Gastroesophageal sphincter (tissue), 4 donors: ENCODE data around the gene CST7. TPM values are rescaled to one million over a fixed set of nuclear protein-coding genes. Genes with fewer than 3 reads are reported as not detected.

ENCODE experiments used
- ATAC-seq: fragments of 150-250 bp; one replicate; pipeline ENCODE4 v1.9.1; 2016; ENCODE audit warnings: mild to moderate bottlenecking, moderate library complexity
- H3K27ac ChIP-seq, 4 donors: fragments of 200-600 bp; sonication (generic) in 3 of 4; 1 replicate in 3 of 4; 2 replicates in 1 of 4; pipeline ENCODE4 v1.5.1; 2016 to 2019
- H3K27me3 ChIP-seq: fragments of 200-600 bp; sonication (generic); one replicate; pipeline ENCODE4 v1.5.1; 2019
- H3K36me3 ChIP-seq, 2 donors: fragments of 200-600 bp; sonication (generic); one replicate each; pipeline ENCODE4 v1.5.1; 2019; ENCODE audit warnings: control low read depth in 1 of 2
- H3K4me1 ChIP-seq, 3 donors: fragments of 200-600 bp; sonication (generic); 1 replicate in 2 of 3; 2 replicates in 1 of 3; pipeline ENCODE4 v1.5.1; 2016 to 2019; ENCODE audit warnings: control low read depth in 2 of 3
- H3K4me3 ChIP-seq, 2 donors: fragments of 200-600 bp; sonication (generic); one replicate each; pipeline ENCODE4 v1.5.1; 2019; ENCODE audit warnings: mild to moderate bottlenecking in 1 of 2, moderate library complexity in 1 of 2
- H3K9me3 ChIP-seq, 3 donors: fragments of 200-600 bp; sonication (generic); one replicate each; pipeline ENCODE4 v1.5.1; 2017 to 2019; ENCODE audit warnings: control low read depth in 2 of 3
- EP300 ChIP-seq: sonication (generic); formaldehyde crosslinking; IDR thresholded peaks from one replicate; pipeline ENCODE4 v1.6.1; 2017; ENCODE audit warnings: antibody characterized with exemption, mild to moderate bottlenecking
- POLR2A ChIP-seq, 2 donors: fragments of 450-650 bp; IDR thresholded peaks; one replicate each; pipeline ENCODE4 v1.6.1; 2017; ENCODE audit warnings: antibody characterized with exemption in 2 of 2, mild to moderate bottlenecking in 2 of 2, moderate library complexity in 1 of 2
- POLR2AphosphoS5 ChIP-seq: sonication (generic); formaldehyde crosslinking; IDR thresholded peaks from one replicate; pipeline ENCODE4 v1.6.1; 2017; ENCODE audit warnings: antibody characterized with exemption
- WGBS, 2 donors: methylation state at CpG; one replicate each; pipeline ENCODE4 v1.1.5; 2018; ENCODE audit warnings: low coverage in 1 of 2; 5-methylcytosine and 5-hydroxymethylcytosine counted together
- total RNA-seq, 4 donors: library from RNA; depleted of rRNA; stranded (reverse); fragments of >200 nt; gene quantifications; one replicate each; pipeline ENCODE4 v1.1.0, GENCODE V29; 2016
- TF ChIP-seq, protein P1 (sequence below), 4 experiments: fragments of 200-600 bp in 2 of 4; fragments of 450-650 bp in 2 of 4; sonication (generic) in 1 of 4; IDR thresholded peaks; one replicate each; pipeline ENCODE4 v1.5.1; 2017 to 2019; ENCODE audit warnings: antibody characterized with exemption in 4 of 4, mild to moderate bottlenecking in 2 of 4, moderate library complexity in 2 of 4

Gene CST7, protein sequence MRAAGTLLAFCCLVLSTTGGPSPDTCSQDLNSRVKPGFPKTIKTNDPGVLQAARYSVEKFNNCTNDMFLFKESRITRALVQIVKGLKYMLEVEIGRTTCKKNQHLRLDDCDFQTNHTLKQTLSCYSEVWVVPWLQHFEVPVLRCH
- total RNA-seq: 1 to 10 TPM in 1 of 4 donors, under 1 TPM in 1, not detected in 2; 0.37 to 4.0 TPM

DNA sequence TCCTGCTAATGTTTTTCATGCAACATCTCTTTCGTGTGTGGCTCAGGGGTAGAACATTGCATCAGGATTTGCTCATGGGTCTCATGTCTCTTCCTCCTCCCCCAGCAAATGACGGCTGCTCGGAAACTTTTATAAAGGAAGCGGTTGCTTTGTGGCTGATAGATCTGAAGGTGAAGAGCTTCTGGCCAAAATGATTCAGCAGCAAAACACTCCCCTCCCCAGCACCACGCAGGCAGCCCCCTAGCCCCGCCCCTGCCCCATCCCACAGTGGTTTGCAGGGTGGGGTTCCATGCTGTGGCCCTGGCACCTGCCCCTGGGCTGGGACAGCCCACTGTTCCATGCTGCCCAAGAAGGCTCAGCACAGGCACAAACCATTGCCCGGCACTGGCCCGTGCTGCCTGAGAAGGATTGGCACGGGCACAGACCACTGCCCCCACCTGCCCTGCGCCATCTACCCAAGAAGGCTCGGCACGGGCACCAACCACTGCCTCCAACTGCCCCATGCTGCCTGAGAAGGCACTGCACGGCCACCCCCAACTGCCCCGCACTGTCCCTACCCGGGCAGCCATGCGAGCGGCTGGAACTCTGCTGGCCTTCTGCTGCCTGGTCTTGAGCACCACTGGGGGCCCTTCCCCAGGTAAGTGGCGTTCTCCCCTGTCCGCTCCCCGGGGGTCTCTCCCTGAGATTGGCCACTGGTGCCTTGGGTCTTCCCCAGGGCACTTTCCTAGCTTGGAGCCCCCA, at the start of gene CST7:
Gene CST7, plus strand, starts transcription at position 331 of the 741 bp plus-strand sequence. Its CDS starts 237 bp downstream, at position 568.
- Histone ChIP-seq H3K4me3 (peak within 1 kb of the TSS in 1 of 2 donors; percentile 30), H3K27me3 (peaks cover 28% of the 10 kb centered on the region), H3K4me1 (no peaks in the 10 kb centered on the region), H3K27ac (peak within 1 kb of the TSS in 1 of 4 donors; percentile 52), H3K36me3 (peaks cover 0 to 6% of the 10 kb centered on the region in 2 donors), H3K9me3 (peaks cover 0 to 19% (median 0%) of the 10 kb centered on the region in 3 donors)
- no peak for ATAC-seq
- TF ChIP-seq EP300 (no peak), POLR2AphosphoS5 (no peak)
- TF ChIP-seq, protein P1, sequence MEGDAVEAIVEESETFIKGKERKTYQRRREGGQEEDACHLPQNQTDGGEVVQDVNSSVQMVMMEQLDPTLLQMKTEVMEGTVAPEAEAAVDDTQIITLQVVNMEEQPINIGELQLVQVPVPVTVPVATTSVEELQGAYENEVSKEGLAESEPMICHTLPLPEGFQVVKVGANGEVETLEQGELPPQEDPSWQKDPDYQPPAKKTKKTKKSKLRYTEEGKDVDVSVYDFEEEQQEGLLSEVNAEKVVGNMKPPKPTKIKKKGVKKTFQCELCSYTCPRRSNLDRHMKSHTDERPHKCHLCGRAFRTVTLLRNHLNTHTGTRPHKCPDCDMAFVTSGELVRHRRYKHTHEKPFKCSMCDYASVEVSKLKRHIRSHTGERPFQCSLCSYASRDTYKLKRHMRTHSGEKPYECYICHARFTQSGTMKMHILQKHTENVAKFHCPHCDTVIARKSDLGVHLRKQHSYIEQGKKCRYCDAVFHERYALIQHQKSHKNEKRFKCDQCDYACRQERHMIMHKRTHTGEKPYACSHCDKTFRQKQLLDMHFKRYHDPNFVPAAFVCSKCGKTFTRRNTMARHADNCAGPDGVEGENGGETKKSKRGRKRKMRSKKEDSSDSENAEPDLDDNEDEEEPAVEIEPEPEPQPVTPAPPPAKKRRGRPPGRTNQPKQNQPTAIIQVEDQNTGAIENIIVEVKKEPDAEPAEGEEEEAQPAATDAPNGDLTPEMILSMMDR (IDR thresholded peaks at IDR 0.05): no peak
- WGBS, 2 donors: 49 to 78% methylated on average over 3 to 4 of the region's 20 CpGs

DNA sequence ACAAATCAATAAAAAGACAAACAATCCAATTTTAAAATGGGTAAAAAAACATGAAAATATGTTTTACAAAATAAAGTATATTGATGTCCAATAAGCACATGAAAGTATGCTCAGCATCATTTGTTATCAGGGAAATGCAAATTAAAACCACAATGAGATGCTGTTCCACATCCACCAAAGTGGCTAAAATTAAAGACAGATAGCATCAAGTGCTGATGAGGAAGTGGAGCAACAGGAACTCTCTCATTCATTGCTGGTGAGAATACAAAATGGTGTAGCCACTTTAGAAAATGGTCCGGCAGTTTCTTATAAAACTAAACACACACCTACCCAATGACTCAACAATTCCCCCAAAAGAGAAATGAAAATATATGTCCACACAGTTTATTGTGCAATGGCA, 42.3 kb upstream of the CST7 start:
- H3K36me3 ChIP-seq: no peaks in the 10 kb centered on the region
- no peak for TF ChIP-seq POLR2AphosphoS5
- TF ChIP-seq POLR2A (IDR thresholded peaks at IDR 0.05): no peak
- TF ChIP-seq, protein P1 (IDR thresholded peaks at IDR 0.05): no peak
- TF ChIP-seq EP300: no peak
- no peaks in the 10 kb centered on the region for H3K27me3 ChIP-seq
- H3K9me3 ChIP-seq: peaks cover 0 to 31% (median 0%) of the 10 kb centered on the region in 3 donors
- H3K4me1 ChIP-seq: no peaks in the 10 kb centered on the region
- no peak overlapping the region for H3K27ac ChIP-seq
- no peak for ATAC-seq
- WGBS, 2 donors: 0 to 100% methylated on average over 1 of the region's 1 CpG
- no peak overlapping the region for H3K4me3 ChIP-seq

DNA sequence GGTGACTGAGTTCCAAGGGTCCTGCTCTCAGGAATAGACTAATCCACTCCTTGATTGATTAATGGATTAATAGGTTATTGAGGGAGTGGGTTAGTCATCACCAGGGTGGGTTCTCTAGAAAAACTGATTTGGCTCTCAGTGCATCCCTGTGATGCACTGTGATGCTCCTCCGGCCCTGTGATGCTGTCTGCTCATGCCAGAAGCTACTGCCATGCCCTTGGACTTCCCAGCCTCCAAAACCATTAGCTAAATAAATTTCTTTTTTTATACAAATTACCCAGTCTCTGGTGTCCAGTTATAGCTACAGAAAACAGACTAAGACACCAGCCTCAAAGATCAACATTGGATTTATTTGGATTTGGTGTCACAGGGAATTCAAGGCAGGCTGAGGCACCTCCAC, 40.4 kb upstream of the CST7 start:
- Histone ChIP-seq H3K4me1 (no peaks in the 10 kb centered on the region), H3K27me3 (no peaks in the 10 kb centered on the region), H3K27ac (no peak overlapping the region), H3K9me3 (peaks cover 0 to 31% (median 0%) of the 10 kb centered on the region in 3 donors), H3K4me3 (no peak overlapping the region), H3K36me3 (no peaks in the 10 kb centered on the region)
- TF ChIP-seq, protein P1 (IDR thresholded peaks at IDR 0.05): no peak
- TF ChIP-seq EP300 (no peak), POLR2A (IDR thresholded peaks at IDR 0.05) (no peak), POLR2AphosphoS5 (no peak)
- ATAC-seq: no peak
- WGBS, 2 donors: 100% methylated on average over 1 of the region's 1 CpG; no CpG with 5 or more reads in 1 of the 2 donors

DNA sequence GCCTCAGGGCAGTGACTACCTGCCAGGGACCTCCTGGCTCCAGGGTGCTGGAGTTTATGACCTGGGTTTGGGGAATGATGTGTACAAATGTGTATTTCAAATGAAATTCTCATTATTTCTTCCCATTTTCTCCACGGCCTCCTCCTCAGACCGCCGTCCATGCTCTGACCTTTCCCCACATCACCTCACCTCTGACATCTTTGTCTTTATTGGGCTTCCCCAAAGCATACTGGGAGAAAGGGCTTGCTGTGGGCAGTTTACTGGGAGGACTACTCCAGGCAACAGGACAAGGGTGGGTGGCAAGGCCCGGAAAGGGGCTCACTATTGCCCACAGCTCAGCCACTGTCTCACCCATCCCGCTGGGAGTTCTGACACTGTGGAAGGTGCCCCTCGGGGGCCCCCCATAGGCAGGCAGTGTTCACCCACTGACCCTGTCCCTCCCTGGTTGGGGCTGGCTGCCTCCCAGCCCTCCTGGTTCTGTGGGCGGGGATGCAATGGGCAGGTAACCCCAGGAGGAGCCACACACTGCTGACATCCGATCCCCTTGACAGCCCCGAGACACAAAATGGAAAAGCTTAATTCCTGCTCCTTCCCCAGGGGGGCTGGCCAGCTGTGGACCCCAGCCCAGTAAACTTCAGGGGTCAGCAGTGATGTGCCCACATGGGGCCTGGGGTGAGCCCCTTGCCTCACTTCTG, 39.8 kb upstream of the CST7 start:
- no peaks in the 10 kb centered on the region for H3K27me3 ChIP-seq
- H3K9me3 ChIP-seq: peaks cover 0 to 31% (median 0%) of the 10 kb centered on the region in 3 donors
- TF ChIP-seq EP300 (no peak), POLR2A (IDR thresholded peaks at IDR 0.05) (no peak)
- WGBS, 2 donors: 83 to 92% methylated on average over 2 to 4 of the region's 9 CpGs
- no peak overlapping the region for H3K27ac ChIP-seq
- H3K36me3 ChIP-seq: no peaks in the 10 kb centered on the region
- H3K4me3 ChIP-seq: no peak overlapping the region
- H3K4me1 ChIP-seq: no peaks in the 10 kb centered on the region
- ATAC-seq: no peak

DNA sequence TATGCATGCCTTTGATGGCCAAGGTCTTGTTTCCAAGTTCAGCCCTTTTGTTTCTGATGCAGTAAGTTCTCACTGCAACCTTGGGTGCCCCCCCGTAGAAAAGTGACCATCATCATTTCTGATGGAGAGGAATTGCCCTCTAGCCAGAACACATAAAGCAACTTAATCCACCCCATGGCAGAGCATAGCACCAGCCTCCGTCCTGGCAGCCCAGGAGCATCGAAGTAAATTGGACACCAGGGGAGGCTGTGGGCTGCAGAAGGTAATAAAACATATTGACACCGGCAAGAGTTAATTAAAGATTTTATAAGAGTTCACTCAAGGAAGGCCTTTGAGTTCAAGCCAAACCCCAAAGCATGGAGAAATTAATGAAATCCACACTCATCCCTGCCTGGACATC, 39.2 kb upstream of the CST7 start:
- Histone ChIP-seq H3K9me3 (peaks cover 0 to 31% (median 0%) of the 10 kb centered on the region in 3 donors), H3K36me3 (no peaks in the 10 kb centered on the region), H3K27ac (no peak overlapping the region), H3K4me1 (no peaks in the 10 kb centered on the region), H3K4me3 (no peak overlapping the region), H3K27me3 (no peaks in the 10 kb centered on the region)
- WGBS, 2 donors: 83 to 93% methylated on average over 1 to 3 of the region's 4 CpGs
- ATAC-seq: no peak
- TF ChIP-seq POLR2AphosphoS5 (no peak), EP300 (no peak), POLR2A (IDR thresholded peaks at IDR 0.05) (no peak)
- TF ChIP-seq, protein P1 (IDR thresholded peaks at IDR 0.05): no peak
